22Rv1 (cell line): ENCODE data around the gene DZIP1L.

ENCODE experiments used
- CTCF ChIP-seq: fragments of 450-650 bp; IDR thresholded peaks from 2 replicates; pipeline ENCODE4 v1.5.1; 2017; ENCODE audit warnings: mild to moderate bottlenecking
- ZFX ChIP-seq: fragments of 450-650 bp; IDR thresholded peaks from 2 replicates; pipeline ENCODE4 v1.6.1; 2017; ENCODE audit warnings: antibody characterized with exemption, borderline replicate concordance

- no peak for TF ChIP-seq CTCF
- TF ChIP-seq ZFX: no peak
Observed at GRCh38 chr3:138157743-138158142, 42.3 kb upstream of the DZIP1L start.
